SK-N-SH treated with all-trans-retinoic acid at 6 μM for 48 hours (cell line): Measurements from ENCODE around the gene TMPRSS11B.
"Not testable (repeated sequence)": the region's sequence is repeated elsewhere in the genome, so short reads cannot be mapped to it uniquely, and the experiment has no call there.

Experiments used
- ATAC-seq: fragments of 200-7000 bp; cut with Tn5 transposase; 3 replicates; pipeline ENCODE4 v1.9.1; 2020; ENCODE audit warnings: mild to moderate bottlenecking, moderate library complexity
- BACH2 ChIP-seq: fragments of 250-450 bp; sonication (Bioruptor Pico); IDR thresholded peaks from 2 replicates; pipeline ENCODE4 v1.9.0; 2021; ENCODE audit warnings: mild to moderate bottlenecking, borderline replicate concordance
- CSDC2 ChIP-seq: fragments of 250-450 bp; sonication (Bioruptor Pico); IDR thresholded peaks from 2 replicates; pipeline ENCODE4 v1.5.0; 2020; ENCODE audit warnings: mild to moderate bottlenecking, moderate library complexity
- ESRRG ChIP-seq: fragments of 250-450 bp; sonication (Bioruptor Pico); IDR thresholded peaks from 2 replicates; pipeline ENCODE4 v1.6.1; 2021; ENCODE audit warnings: mild to moderate bottlenecking
- GLIS3 ChIP-seq: fragments of 250-450 bp; sonication (Bioruptor Pico); IDR thresholded peaks from 2 replicates; pipeline ENCODE4 v1.5.0; 2020; ENCODE audit warnings: mild to moderate bottlenecking, moderate library complexity
- ISL1 ChIP-seq: fragments of 250-450 bp; sonication (Bioruptor Pico); IDR thresholded peaks from 2 replicates; pipeline ENCODE4 v2.1.2; 2022; ENCODE audit warnings: mild to moderate bottlenecking, moderate library complexity
- OSR1 ChIP-seq: fragments of 250-450 bp; sonication (Bioruptor Pico); IDR thresholded peaks from 2 replicates; pipeline ENCODE4 v1.8.0; 2022; ENCODE audit warnings: moderate library complexity, mild to moderate bottlenecking, inconsistent platforms
- POU6F1 ChIP-seq: fragments of 250-450 bp; sonication (Bioruptor Pico); IDR thresholded peaks from 2 replicates; pipeline ENCODE4 v1.8.0; 2021; ENCODE audit warnings: low read depth, mild to moderate bottlenecking, moderate library complexity, borderline replicate concordance
- RARB ChIP-seq: fragments of 250-450 bp; sonication (Bioruptor Pico); IDR thresholded peaks from 2 replicates; pipeline ENCODE4 v1.8.0; 2021; ENCODE audit warnings: mild to moderate bottlenecking, moderate library complexity
- SNAI2 ChIP-seq: fragments of 250-450 bp; sonication (Bioruptor Pico); IDR thresholded peaks from 2 replicates; pipeline ENCODE4 v1.5.0; 2020; ENCODE audit warnings: mild to moderate bottlenecking, moderate library complexity
- TOX ChIP-seq: fragments of 250-450 bp; sonication (Bioruptor Pico); IDR thresholded peaks from 2 replicates; pipeline ENCODE4 v1.8.0; 2021; ENCODE audit warnings: mild to moderate bottlenecking, moderate library complexity, borderline replicate concordance
- ZFP3 ChIP-seq: fragments of 250-450 bp; sonication (Bioruptor Pico); IDR thresholded peaks from 2 replicates; pipeline ENCODE4 v1.5.0; 2020; ENCODE audit warnings: mild to moderate bottlenecking, moderate library complexity
- ZFP30 ChIP-seq: fragments of 450-650 bp; formaldehyde crosslinking; IDR thresholded peaks from 2 replicates; pipeline ENCODE4 v1.5.0; 2022; ENCODE audit warnings: mild to moderate bottlenecking, moderate library complexity
- ZNF70 ChIP-seq: fragments of 450-650 bp; formaldehyde crosslinking; IDR thresholded peaks from 2 replicates; pipeline ENCODE4 v1.5.0; 2020; ENCODE audit warnings: mild to moderate bottlenecking, moderate library complexity
- TF ChIP-seq, protein P1 (sequence below): fragments of 250-450 bp; sonication (Bioruptor Pico); IDR thresholded peaks from 2 replicates; pipeline ENCODE4 v1.5.0; 2020; ENCODE audit warnings: mild to moderate bottlenecking, moderate library complexity
- TF ChIP-seq, protein P2 (sequence below): fragments of 250-450 bp; sonication (Bioruptor Pico); IDR thresholded peaks from 2 replicates; pipeline ENCODE4 v1.5.1; 2021; ENCODE audit warnings: mild to moderate bottlenecking, moderate library complexity

TMPRSS11B gene

DNA sequence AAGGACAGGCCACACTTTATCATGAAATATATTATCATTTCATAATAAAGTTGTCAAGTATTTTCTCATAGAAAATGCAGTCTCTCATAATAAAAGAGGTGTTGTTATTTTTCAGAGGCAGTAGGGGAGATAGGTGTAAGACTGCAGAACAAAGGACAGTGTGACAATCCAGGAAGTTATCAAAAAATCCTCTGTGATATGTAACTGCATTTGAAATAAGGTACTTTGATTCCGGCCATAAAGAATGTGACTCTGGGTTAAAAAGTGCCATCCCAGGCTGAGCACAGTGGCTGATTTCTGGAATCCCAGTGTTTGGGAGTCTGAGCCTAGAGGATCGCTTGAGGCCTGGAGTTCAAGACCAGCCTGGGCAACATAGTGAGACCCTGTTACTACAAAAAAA is 37.6 kb upstream of the TMPRSS11B start:
- ATAC-seq = no peak
- TF ChIP-seq ZNF70 (CRISPR knock-in tag) (no peak), ZFP3 (CRISPR knock-in tag) (no peak), GLIS3 (CRISPR knock-in tag) (no peak), BACH2 (no peak), TOX (CRISPR knock-in tag) (no peak), CSDC2 (CRISPR knock-in tag) (no peak), OSR1 (no peak), POU6F1 (CRISPR knock-in tag) (no peak)
- TF ChIP-seq, protein P1, sequence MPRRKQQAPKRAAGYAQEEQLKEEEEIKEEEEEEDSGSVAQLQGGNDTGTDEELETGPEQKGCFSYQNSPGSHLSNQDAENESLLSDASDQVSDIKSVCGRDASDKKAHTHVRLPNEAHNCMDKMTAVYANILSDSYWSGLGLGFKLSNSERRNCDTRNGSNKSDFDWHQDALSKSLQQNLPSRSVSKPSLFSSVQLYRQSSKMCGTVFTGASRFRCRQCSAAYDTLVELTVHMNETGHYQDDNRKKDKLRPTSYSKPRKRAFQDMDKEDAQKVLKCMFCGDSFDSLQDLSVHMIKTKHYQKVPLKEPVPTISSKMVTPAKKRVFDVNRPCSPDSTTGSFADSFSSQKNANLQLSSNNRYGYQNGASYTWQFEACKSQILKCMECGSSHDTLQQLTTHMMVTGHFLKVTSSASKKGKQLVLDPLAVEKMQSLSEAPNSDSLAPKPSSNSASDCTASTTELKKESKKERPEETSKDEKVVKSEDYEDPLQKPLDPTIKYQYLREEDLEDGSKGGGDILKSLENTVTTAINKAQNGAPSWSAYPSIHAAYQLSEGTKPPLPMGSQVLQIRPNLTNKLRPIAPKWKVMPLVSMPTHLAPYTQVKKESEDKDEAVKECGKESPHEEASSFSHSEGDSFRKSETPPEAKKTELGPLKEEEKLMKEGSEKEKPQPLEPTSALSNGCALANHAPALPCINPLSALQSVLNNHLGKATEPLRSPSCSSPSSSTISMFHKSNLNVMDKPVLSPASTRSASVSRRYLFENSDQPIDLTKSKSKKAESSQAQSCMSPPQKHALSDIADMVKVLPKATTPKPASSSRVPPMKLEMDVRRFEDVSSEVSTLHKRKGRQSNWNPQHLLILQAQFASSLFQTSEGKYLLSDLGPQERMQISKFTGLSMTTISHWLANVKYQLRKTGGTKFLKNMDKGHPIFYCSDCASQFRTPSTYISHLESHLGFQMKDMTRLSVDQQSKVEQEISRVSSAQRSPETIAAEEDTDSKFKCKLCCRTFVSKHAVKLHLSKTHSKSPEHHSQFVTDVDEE (CRISPR knock-in tag) = no peak
- TF ChIP-seq, all 23 proteins: peak for 0

- not testable (repeated sequence) for ATAC-seq
Measured at GRCh38 chr4:68281796-68282740, 36.6 kb upstream of the TMPRSS11B start.

DNA sequence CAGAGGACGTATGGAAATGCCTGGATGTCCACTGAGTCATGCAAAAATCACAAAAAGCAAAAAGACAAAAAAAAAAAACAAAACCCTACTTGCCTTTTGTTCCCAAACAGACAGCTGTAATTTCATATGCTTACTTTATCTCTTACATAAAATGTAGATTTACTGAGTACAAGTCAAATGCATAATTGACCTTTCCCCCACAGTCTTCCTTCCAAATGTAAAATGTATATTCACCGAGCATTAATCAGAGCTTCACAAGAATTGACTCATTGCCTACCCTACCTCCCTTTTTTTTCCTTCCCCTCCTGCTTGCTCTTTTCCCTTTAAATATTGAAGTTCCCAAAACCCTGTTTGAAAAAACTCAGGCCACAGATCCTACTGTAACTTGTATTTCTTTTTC is 32.5 kb upstream of the TMPRSS11B start:
- TF ChIP-seq ESRRG (CRISPR knock-in tag) (no peak), ISL1 (CRISPR knock-in tag) (no peak), ZFP3 (CRISPR knock-in tag) (no peak), BACH2 (no peak)
- TF ChIP-seq, protein P1 (CRISPR knock-in tag) = no peak
- ATAC-seq = no peak

DNA sequence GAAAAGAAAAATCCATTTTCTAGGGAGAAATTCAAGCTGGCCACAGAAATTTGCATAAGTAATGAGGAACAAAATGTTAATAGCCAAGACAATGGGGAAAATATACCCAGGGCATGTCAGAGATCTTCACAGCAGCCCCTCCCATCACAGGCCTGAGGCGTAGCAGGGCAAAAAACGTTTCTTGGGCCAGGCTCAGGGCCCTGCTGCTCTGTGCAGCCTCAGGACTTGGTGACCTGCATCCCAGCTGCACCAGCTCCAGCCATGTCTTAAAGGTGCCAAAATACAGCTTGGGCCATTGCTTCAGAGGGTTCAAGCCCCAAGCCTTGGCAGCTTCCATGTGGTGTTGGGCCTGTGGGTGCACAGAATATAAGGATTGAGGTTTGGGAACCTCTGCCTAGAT is 32.1 kb upstream of the TMPRSS11B start:
- no peak for ATAC-seq
- no peak for TF ChIP-seq POU6F1 (CRISPR knock-in tag)
- no peak for TF ChIP-seq ZFP30
- no peak for TF ChIP-seq SNAI2 (CRISPR knock-in tag)
- no peak for TF ChIP-seq RARB (CRISPR knock-in tag)
- TF ChIP-seq CSDC2 (CRISPR knock-in tag) = no peak
- TF ChIP-seq GLIS3 (CRISPR knock-in tag) = no peak
- TF ChIP-seq, protein P2, sequence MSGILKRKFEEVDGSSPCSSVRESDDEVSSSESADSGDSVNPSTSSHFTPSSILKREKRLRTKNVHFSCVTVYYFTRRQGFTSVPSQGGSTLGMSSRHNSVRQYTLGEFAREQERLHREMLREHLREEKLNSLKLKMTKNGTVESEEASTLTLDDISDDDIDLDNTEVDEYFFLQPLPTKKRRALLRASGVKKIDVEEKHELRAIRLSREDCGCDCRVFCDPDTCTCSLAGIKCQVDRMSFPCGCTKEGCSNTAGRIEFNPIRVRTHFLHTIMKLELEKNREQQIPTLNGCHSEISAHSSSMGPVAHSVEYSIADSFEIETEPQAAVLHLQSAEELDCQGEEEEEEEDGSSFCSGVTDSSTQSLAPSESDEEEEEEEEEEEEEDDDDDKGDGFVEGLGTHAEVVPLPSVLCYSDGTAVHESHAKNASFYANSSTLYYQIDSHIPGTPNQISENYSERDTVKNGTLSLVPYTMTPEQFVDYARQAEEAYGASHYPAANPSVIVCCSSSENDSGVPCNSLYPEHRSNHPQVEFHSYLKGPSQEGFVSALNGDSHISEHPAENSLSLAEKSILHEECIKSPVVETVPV (CRISPR knock-in tag) = no peak
